LHCN-M2 (cell line): ENCODE measurements around the gene APC. TPM values are rescaled to one million over a fixed set of nuclear protein-coding genes. Genes with fewer than 3 reads are reported as not detected.

Experiments used
- DNase-seq: peaks from one replicate; pipeline ENCODE4 v3.0.0-alpha.2; 2012; ENCODE audit warnings: low read depth
- polyA plus RNA-seq: library from polyadenylated mRNA; unstranded; fragments of >200 nt; gene quantifications from one replicate; pipeline ENCODE4 v1.2.1, GENCODE V29; 2012; ENCODE audit warnings: missing spikeins
- total RNA-seq: library from RNA; depleted of rRNA; stranded (reverse); fragments of >200 nt; gene quantifications from 2 replicates; pipeline ENCODE4 v1.2.3, GENCODE V29; 2014; rRNA removed

APC gene
- total RNA-seq: 25.8 and 40.0 TPM in 2 replicates
- 6.1 TPM for polyA plus RNA-seq

DNA sequence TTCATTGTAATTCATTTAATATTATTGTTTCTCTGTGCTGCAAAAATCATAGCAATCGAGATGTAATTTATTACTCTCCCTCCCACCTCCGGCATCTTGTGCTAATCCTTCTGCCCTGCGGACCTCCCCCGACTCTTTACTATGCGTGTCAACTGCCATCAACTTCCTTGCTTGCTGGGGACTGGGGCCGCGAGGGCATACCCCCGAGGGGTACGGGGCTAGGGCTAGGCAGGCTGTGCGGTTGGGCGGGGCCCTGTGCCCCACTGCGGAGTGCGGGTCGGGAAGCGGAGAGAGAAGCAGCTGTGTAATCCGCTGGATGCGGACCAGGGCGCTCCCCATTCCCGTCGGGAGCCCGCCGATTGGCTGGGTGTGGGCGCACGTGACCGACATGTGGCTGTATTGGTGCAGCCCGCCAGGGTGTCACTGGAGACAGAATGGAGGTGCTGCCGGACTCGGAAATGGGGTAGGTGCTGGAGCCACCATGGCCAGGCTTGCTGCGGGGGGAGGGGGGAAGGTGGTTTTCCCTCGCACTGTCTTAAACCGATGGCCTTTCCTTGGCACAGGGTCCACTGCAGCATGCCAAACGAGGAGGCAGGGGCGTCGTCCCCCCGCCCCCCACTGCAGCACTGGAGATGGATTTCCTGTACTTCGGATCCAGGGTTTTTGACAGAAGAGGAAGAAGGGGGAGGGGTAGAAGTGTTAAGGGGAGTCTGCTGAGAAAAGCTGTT, at the start of gene APC:
APC (plus strand) TSS at position 423 of the 728 bp plus-strand sequence. CDS start 17,006 bp downstream, outside the sequence.
- DNase-seq: peak; percentile 88

DNA sequence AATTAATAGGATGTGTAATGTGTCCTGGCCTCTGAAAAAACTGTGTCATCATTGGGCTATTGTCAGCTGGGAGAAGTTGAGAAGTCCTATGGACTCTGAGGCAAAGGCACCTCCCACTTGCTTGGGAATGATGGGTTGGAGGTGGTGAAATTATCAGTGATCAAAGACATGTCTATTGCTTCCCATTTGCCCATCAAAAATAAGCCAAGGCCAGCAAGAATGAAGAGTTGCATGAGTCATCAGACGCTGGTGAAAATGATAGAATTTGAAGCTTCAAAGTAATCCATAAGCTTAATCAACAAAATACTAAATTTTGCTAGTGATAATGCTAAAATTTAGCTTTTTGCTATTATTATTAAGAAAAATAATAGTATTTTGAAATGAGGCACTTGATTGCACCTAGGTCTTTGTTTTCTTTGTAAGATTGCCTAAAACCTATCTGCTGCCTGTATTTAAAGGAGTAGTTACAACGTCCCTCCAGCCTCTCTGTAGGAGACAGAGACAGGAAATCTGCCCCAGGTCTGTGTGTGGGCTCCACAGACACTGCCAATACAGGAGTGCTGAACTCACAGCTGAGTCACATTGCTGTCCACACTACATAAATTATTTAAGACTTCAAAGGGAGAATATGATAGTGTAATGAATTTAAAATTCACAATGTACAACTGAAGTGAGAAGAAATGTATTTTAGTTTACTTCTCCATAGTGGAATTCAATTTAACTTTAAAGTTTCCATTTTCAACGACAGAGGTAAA, 48.4 kb upstream of the APC start:
- no peak for DNase-seq

- no peak for DNase-seq
These were observed 46.9 kb upstream of the APC start for GRCh38 chr5:112690605-112691338.

GRCh38 chr5:112691339-112691680, 46.4 kb upstream of the APC start:
- DNase-seq: no peak

DNA sequence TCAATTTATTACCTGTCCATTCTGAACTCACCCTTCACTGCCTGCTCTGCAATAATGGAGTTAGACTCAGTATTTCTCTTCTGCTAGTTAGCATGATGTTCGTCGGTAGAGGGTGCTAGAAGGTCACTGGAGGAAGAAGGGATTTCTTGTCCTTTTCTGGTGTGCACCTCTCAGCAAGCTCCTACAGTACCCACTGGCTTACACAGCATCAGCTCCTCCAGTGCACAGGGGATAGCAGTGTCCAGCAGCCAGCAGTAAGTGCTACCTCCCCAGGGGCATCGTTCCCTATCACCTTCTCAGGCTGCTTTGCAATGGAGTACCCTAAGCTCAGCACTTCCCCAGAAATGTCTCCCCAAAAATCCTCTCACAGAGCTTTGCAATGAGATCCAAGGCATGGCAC, 45.9 kb upstream of the APC start:
- peak; percentile 35 for DNase-seq

GRCh38 chr5:112692472-112692871, 45.2 kb upstream of the APC start:
- DNase-seq: no peak

DNA sequence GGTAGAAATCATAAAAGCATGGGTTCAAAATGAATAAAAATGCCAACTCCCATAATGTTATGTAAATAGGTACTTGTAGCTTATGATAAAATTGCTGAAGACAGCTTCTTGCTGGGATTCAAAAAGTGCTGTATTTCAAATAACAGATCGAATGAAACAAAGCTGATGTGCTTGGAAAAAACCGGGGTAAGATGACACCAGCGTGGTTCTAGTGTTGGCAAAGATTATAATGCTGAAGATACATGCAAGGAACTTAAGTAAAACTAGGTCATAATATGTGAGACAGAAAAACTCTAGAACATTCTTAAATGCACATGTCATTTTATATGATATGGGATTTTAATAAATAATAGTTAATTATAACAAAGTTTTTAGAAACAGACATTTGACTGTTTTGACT, 44.4 kb upstream of the APC start:
- DNase-seq: no peak

DNA sequence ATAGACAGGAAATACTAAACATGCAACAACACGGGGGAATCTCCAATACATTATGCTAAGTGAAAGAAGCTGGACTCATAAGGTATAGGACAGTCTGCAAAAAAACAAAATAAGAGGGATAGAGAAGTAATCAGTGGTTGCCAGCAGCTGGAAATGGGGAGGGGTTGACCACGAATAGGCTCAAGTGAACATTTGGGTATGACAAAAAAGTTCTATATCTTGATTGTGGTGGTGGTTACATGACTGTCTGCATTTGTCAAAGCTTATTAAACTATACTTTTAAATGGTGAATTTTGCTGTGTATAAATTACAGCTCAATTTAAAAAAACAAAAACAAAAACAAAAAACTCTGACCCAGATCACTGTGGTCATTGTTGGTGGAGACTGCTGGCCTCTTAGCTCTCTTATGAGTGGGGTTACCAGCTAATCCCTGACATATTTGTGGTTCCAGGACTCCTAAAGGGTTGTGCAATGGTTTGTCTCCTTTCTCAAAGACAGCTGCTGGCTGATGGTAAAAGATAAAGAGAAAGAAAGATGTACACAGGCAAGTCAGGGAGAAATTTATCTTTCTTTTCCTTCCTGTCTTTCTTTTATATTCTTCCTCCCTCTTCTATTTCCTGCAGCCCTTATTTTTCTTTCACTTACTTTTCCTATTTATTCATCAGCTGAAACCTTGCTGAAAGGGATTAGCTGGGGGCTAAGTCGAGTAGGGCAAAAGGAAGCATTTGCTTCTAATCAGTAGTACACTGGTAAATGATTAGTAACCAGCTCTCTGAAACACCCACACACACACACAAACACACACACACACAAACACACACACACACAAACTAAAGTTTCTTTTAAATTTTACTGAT, 42.6 kb upstream of the APC start:
- peak; percentile 93 for DNase-seq

- no peak for DNase-seq
These were observed 40.9 kb upstream of the APC start for GRCh38 chr5:112696786-112697185.

DNA sequence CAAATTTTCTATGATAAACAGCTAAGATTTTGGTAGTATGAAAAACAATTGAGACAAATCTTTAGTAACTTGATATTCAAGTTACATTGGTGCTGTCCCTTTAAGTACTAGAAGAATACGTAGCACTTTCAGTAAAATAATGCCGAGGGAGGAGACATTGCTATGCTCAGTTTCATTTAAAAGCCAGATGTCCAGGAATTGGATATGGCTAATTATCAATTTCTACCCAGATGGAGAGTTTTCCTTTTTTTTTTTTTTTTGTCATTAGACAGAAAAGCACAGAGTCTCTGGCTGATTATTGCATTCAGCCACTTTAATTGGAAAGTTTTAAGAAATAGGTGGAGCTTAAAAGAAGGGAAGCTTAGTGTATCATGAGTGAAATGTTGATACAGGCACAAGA, 40.4 kb upstream of the APC start:
- no peak for DNase-seq

- no peak for DNase-seq
These were observed 39.9 kb upstream of the APC start for GRCh38 chr5:112697833-112698232.

DNA sequence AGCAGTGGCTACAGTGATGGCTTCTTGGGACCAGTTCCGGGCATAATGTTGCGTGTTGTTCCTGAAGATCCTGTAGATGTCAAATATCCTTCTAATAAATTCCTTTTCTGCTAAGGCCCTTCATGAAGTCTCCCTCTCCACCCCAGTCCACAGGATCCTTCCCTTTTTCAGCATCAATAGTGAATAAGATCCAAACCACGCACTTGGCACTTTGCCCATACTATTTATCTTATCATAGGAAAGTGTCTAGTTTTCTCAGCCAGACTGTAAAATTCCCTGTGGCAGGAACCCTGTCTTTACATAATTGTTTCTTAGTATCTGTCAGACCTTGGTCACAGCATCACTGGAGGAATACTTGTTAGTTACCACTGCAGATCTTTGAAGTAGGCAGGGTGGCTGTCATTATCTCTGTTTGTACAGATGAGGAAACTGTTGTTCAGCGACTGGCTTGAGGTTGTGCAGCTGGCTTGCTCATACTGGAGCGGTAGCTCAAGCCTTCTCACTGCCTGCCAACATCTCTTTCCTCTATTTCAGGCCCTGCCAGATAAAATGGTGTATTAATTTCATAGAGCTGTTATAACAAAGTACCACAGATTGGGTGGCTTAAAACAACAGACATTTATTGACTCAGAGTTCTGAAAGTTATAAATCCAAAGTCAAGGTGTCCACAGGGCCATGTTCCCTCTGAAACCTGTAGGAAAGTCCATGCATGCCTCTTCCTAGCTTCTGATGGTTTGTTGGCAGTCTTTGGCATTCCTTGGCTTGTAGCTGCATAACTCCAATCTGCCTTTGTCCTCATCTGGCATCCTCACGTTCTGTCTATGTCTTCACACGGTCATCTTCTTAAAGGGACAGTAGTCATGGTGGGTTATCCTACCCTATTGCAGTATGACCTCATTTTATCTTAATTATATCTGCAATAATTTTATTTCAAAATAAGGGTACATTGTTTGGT, 33.5 kb upstream of the APC start:
- DNase-seq: peak; percentile 33

DNA sequence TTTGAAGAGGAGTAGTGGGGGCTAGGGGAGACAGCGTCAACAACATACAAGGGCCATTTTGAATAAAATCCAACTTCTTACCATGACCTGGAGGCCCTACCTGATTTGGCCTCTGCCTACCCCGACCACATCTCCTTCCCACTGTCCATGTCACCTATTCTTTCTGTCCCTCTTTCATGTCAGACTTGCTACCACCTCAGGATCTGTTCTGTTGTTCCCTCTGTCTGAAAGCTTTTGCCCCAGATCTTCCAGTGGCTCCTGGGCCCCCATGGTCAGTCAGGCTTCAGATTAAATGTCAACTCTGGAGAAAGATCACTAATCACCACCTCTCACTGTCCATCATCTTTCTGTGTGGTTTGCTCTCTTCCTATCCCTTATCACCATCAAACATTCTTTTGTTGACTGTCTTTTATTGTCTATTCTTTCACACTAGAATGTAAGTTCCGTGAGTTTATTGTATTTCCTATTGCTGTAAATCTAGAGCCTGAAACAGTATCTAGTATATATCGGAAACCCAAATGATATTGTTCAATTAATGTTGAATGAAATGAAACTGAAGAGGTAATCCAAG, 31.2 kb upstream of the APC start:
- no peak for DNase-seq

DNA sequence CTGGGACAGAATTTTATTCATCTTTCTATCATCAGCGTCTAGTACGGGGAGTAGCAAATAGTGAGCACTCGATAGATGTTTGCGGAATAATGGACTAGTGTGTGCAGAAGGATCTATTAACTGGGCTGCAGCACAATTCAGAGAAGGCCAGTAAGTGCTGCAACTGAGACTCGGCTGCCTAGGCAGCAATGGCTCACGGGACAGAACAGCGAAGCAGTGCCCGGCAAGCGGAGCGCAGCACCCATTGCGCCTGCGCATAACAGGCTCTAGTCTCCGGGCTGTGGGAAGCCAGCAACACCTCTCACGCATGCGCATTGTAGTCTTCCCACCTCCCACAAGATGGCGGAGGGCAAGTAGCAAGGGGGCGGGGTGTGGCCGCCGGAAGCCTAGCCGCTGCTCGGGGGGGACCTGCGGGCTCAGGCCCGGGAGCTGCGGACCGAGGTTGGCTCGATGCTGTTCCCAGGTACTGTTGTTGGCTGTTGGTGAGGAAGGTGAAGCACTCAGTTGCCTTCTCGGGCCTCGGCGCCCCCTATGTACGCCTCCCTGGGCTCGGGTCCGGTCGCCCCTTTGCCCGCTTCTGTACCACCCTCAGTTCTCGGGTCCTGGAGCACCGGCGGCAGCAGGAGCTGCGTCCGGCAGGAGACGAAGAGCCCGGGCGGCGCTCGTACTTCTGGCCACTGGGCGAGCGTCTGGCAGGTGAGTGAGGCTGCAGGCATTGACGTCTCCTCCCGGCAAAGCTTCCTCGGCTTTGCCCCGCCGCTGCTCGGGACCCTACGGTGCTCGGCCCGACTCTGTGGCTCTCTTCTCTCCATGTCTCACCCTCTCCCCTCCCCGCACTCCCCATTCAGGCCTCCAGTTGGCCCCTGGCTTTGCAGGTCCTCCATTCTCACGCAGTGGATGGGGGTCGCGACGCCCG, 30.2 kb upstream of the APC start:
- DNase-seq: peak; percentile 97

DNA sequence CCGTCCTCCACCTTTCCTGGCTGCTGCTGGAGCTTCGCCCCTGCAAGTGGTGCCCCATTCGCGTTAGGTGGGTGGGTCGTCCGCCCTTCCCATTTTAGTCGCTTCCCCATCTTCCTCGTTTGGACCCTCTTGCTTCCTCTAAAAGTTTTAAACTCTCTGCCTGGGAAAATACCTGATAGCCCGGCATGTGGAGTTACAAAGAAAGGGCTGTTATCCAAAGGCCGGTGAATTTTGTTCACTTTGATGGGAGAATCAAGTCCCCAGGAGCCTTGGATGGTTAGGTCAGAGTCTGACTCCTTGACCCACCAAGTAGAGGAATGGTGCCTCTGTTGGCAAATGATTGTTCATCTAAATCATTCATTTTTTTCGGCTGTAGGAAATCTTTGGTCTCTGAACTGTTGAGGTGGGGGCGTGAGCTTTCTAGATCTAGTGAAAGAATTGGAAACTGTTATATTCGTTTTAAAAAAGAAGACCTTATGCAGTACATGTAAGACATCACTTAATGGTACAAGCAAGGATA, 29.5 kb upstream of the APC start:
- DNase-seq: no peak

- DNase-seq: peak; percentile 19
These were observed 28.3 kb upstream of the APC start for GRCh38 chr5:112709416-112709815.

GRCh38 chr5:112710896-112711295, 26.8 kb upstream of the APC start:
- no peak for DNase-seq

DNA sequence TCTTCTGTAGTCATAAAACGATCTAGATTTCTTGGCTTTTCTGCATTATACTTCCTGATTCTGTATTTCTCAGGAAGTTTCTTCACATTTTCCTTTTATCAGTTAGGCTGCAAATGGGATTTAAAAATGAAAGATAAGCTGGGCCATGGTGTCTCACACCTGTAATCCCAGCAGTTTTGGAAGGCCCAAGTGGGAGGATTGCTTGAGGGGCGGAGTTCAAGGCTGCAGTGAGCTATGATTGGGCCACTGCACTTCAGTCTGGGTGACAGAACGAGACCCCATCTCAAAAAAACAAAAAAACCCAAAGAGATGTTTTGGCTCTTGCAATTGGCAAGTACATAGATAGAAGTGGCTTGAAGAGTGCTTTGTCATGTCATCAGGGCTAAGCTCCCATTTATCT, 26.2 kb upstream of the APC start:
- DNase-seq: no peak

GRCh38 chr5:112713206-112713605, 24.5 kb upstream of the APC start:
- DNase-seq: no peak
